Kidney capillary endothelial cell (primary cell): Measurements from ENCODE around the gene WDR74.

Experiments used
- DNase-seq: peaks from one replicate; pipeline ENCODE4 v3.0.0-alpha.2; 2018; ENCODE audit warnings: low spot score

WDR74 gene

DNA sequence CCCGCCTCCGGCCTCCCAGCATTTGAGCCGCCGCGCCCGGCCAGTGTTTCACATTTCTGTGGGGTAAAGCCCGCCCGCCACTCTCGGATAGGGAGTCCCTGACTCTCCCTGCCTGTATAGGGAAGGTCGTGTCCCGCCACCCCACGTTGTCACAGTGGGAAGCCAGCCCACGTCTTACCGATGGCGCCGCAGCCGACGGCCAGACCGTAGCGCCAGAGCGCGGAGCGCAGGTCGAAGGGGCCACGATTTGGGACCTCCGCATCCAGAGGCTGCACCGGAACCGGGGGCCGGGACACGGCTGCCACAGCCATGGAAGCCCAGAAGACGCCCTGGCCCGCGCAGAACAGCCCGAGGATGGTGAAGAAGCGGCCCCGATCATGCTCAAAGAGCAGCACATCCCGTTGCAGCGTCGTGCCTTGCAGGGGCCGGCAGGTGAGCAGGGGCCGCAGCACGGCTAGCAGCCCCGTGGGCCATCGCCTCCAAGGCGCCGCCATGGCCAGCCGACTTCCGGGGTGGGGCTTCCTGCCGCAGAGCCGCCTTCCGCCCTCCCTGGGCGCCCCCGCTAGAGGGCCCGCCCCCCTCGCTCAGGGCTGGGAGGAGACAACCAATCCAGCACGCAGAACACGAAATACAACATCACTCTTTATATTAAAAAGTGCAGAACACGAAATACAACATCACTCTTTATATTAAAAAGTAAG is 47.7 kb downstream of the WDR74 start, which contains the start of gene TMEM223:
Gene TMEM223, minus strand, starts transcription at position 506 of the 701 bp plus-strand sequence. Its CDS starts 12 bp downstream, at position 494.
- DNase-seq, result peak; percentile 85

DNA sequence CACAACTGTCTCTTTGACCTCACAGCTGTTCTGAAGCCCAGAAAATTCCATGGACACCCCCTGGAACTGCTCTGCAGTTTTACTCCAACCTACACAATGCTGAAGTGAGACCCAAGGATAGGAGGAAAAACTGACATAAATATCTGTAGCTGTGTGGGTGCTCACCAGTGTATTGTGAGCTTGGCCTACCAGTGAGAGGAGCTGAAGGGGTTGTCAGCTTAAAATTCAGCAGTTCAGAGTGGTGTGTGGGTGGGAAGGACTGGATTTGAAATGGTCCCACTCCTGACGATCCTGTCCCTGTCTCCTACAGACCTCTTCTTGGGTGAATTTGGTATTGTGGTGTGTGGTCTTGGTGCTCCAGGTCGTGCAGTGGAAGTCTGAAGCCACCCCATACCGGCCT is 49.8 kb downstream of the WDR74 start:
- no peak for DNase-seq

DNA sequence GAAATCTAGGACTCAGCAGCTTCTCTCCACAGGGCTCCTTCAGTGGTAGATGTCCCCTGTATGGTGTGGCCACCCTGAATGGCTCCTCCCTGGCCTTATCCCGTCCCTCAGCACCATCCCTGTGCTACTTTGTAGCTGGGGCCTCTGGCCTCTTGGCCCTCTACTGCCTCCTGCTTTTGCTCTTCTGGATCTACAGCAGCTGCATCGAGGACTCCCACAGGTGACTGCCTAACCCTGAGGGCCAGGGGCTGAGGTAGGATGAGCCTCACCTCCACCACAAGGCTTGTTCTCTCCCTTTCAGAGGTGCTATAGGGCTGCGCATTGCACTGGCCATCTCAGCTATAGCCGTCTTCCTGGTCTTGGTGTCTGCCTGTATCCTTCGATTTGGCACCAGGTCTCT is 50.4 kb downstream of the WDR74 start:
- DNase-seq, result no peak

DNA sequence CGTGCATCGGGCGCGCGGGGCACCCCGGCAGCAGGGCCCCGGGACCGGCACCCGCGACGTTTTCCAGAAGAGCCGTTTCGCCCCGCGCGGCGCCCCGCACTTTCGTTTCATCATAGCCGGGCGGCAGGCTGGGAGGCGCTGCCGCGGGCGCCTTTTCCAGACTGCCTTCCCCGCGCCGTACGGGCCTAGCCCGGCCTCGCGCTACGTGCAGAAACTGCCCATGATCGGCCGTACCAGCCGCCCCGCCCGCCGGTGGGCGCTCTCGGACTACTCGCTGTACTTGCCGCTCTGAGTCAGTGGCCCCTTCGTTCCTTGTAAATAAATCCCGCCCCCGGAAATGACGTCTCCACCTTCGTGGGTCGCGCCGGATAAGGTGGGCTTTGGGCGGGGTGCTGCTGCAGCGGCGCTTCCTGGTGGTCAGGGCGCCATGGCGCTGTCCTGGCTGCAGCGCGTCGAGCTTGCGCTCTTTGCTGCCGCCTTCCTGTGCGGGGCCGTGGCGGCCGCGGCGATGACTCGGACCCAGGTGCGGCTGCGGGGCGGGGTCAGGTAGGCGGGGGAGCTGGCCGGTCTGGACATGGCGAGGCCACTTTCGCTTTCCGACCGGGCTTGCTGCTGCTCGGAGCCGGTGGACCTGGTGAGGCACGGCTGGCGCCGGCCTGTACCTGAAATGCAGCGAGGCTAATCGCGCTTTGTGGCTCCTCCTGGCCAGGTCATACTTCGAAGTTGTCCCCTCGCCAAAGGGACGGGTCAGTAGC is 52.2 kb downstream of the WDR74 start, which contains the start of gene TMEM179B:
Gene TMEM179B, plus strand, starts transcription at position 398 of the 755 bp plus-strand sequence. Its CDS starts 30 bp downstream, at position 428.
- peak; percentile 97 for DNase-seq

DNA sequence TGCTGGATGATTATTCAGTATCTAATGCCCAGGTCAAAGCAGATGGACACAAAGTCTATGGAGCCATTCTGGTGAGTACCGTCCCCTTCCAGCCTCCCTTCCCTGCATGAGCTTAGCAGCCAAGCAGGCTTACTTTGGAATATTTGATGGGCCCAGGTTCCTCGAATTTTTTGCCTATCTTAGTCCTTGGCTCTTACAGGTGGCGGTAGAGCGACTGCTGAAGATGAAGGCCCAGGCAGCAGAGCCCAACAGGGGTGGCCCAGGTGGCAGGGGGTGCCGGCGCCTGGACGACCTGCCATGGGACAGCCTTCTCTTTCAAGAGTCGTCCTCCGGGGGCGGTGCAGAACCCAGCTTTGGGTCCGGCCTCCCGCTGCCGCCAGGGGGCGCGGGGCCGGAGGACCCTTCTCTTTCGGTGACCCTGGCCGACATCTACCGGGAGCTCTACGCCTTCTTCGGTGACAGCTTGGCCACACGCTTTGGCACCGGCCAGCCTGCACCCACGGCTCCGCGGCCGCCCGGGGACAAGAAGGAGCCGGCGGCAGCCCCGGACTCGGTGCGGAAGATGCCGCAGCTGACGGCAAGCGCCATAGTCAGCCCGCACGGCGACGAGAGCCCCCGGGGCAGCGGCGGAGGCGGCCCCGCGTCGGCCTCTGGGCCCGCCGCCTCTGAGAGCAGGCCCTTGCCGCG is 52.9 kb downstream of the WDR74 start:
- peak; percentile 81 for DNase-seq
